SU-DHL-6 (cell line): Measurements from ENCODE around the gene AGFG1.

Experiments used
- EZH2phosphoT487 ChIP-seq: fragments of 200-600 bp; sonication (generic), shearing (Covaris generic); conservative IDR thresholded peaks from 2 replicates; pipeline ENCODE4 v1.6.1; 2018; ENCODE audit warnings: mild to moderate bottlenecking, antibody characterized with exemption, low read length, moderate library complexity, mixed read lengths
- TF ChIP-seq, protein P1 (sequence below): fragments of 200-600 bp; sonication (generic); IDR thresholded peaks from one replicate; pipeline ENCODE4 v1.5.1; 2017; ENCODE audit warnings: antibody characterized with exemption, mild to moderate bottlenecking, low read length, moderate library complexity; ENCODE audit not compliant: insufficient read depth, poor library complexity, severe bottlenecking

DNA sequence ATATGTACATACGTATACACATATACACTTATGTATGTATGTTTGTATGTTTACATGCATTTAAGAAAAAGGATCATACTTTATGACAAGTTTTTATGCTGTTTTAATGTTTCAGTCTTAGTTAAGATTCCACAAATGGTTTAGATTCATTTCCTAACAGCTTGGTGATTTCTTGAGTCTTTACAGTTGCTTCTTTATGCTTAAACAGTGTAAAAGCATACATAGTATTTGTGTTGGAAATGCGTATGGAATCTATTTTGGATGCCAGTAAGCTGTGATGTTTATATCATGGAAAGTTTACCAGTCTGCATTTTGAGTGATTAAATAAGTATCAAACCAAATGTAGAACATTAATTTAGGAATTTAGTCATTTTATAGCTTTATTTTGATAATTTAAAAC, 55.4 kb downstream of the AGFG1 start:
- no peak for TF ChIP-seq EZH2phosphoT487
- TF ChIP-seq, protein P1, sequence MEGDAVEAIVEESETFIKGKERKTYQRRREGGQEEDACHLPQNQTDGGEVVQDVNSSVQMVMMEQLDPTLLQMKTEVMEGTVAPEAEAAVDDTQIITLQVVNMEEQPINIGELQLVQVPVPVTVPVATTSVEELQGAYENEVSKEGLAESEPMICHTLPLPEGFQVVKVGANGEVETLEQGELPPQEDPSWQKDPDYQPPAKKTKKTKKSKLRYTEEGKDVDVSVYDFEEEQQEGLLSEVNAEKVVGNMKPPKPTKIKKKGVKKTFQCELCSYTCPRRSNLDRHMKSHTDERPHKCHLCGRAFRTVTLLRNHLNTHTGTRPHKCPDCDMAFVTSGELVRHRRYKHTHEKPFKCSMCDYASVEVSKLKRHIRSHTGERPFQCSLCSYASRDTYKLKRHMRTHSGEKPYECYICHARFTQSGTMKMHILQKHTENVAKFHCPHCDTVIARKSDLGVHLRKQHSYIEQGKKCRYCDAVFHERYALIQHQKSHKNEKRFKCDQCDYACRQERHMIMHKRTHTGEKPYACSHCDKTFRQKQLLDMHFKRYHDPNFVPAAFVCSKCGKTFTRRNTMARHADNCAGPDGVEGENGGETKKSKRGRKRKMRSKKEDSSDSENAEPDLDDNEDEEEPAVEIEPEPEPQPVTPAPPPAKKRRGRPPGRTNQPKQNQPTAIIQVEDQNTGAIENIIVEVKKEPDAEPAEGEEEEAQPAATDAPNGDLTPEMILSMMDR: no peak
